ENCODE measurements around the gene CST9L. TPM values are rescaled to one million over a fixed set of nuclear protein-coding genes. Genes with fewer than 3 reads are reported as not detected.

CST9L gene
- total and polyA plus RNA-seq, 2 donors from 2014 or later = not detected

DNA sequence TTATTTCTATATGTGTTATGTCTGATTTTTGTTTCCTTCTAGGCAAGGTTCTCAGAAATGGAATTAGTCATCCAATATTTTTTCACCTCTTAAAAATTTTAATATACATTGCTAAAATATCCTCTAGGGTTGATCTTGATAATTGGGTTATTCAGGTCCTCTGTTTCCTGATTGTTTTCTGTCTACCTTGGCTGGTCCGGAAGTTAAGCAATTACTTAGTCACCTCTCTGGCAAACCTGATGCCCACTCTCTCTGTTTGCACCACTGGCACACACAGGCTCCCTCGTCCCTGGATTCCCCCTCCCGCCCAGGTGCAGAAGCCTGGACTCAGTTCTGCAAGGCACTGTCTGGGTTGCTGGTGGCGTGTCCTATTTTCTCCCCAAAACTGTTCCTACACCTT, 27.7 kb downstream of the CST9L start:
- no peaks in the 10 kb centered on the region for H3K9me3 ChIP-seq (ENCODE audit: control insufficient read depth in 2 of 3, insufficient read depth in 1 of 3, low read length in 3 of 3)
- intact Hi-C loops (cut with DNase I) = no loop called here
- no peak for FAIRE-seq

DNA sequence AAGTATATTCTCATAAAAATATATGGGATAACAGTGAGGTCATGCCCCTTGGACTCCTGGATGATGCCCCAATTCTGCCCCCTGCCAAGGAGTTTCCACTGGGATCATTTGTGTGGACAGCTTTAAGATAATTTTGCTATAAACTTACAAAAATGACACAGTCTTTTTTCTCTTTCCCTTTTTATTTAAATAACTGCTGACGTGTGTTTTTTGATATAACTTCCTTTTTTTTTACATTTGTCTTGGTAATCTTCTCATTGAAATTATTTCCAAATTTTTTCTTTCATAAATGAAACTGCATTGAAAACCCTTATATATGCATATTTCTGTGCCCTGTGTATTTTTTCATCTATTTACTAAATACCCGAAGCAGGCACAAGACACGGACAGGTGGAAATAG, 31.3 kb downstream of the CST9L start:
- DNase-seq (no peak), FAIRE-seq (no peak)
- Histone ChIP-seq H3K4me1 (ENCODE audit: control insufficient read depth in 2 of 3, insufficient read depth in 2 of 3, low read depth in 1 of 3, low read length in 3 of 3) (no peaks in the 10 kb centered on the region), H3K9me3 (ENCODE audit: control insufficient read depth in 2 of 3, insufficient read depth in 1 of 3, low read length in 3 of 3) (no peaks in the 10 kb centered on the region), H3K4me3 (ENCODE audit: low read length in 3 of 3) (no peak overlapping the region), H3K9ac (ENCODE audit: low read length in 3 of 3) (no peak overlapping the region), H3K36me3 (ENCODE audit: control insufficient read depth in 2 of 3, insufficient read depth in 3 of 3, low read length in 3 of 3) (no peaks in the 10 kb centered on the region), H3K27ac (ENCODE audit: low read depth in 2 of 2, low read length in 2 of 2) (no peak overlapping the region), H3K27me3 (ENCODE audit: control insufficient read depth, insufficient read depth, low read length) (no peaks in the 10 kb centered on the region)
- TF ChIP-seq, protein P1, sequence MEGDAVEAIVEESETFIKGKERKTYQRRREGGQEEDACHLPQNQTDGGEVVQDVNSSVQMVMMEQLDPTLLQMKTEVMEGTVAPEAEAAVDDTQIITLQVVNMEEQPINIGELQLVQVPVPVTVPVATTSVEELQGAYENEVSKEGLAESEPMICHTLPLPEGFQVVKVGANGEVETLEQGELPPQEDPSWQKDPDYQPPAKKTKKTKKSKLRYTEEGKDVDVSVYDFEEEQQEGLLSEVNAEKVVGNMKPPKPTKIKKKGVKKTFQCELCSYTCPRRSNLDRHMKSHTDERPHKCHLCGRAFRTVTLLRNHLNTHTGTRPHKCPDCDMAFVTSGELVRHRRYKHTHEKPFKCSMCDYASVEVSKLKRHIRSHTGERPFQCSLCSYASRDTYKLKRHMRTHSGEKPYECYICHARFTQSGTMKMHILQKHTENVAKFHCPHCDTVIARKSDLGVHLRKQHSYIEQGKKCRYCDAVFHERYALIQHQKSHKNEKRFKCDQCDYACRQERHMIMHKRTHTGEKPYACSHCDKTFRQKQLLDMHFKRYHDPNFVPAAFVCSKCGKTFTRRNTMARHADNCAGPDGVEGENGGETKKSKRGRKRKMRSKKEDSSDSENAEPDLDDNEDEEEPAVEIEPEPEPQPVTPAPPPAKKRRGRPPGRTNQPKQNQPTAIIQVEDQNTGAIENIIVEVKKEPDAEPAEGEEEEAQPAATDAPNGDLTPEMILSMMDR (IDR thresholded peaks at IDR 0.05; ENCODE audit: borderline replicate concordance, extremely low read depth, insufficient read depth) = no peak
- intact Hi-C loops (cut with DNase I) = no loop called here

More for the DNA sequence above, 27.7 kb downstream of the CST9L start:
- H3K4me1 ChIP-seq (ENCODE audit: control insufficient read depth in 2 of 3, insufficient read depth in 2 of 3, low read depth in 1 of 3, low read length in 3 of 3) = no peaks in the 10 kb centered on the region
- no peak overlapping the region for H3K27ac ChIP-seq (ENCODE audit: low read depth in 2 of 2, low read length in 2 of 2)
- TF ChIP-seq, protein P1 (IDR thresholded peaks at IDR 0.05; ENCODE audit: borderline replicate concordance, extremely low read depth, insufficient read depth) = no peak
- no peak overlapping the region for H3K9ac ChIP-seq (ENCODE audit: low read length in 3 of 3)
- no peaks in the 10 kb centered on the region for H3K36me3 ChIP-seq (ENCODE audit: control insufficient read depth in 2 of 3, insufficient read depth in 3 of 3, low read length in 3 of 3)
- H3K27me3 ChIP-seq (ENCODE audit: control insufficient read depth, insufficient read depth, low read length) = no peaks in the 10 kb centered on the region
- H3K4me3 ChIP-seq (ENCODE audit: low read length in 3 of 3) = no peak overlapping the region
- no peak for DNase-seq

DNA sequence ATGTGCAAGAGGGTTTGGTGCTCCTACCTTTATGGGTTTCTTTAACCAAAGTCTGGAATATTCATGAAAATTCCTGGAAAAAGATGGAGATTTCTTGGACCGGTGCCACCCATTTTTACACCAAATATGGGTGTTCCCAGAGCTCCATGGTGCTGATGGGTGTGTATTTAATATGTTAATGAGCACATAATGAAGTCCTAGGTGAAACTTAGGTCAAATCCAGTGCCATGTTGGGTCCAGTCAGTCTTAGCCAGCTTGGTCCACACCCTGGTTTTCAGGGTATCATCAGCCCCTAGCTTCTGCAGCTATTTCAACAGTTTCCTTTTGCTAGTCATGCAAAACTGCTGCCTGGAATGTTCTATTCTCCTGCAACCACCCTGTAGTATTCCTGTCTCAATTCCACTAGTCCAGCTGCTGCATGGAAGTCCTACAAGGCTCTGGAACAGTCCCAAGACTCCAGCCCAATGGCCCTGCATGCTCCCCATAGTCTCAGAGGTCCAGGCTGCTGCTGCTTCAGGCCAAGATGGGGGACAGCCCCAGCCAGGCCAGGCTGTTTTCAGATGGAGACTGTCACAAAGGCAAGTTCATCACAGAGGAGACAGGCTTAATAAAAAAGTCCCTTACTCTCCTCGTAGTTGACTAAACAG, 31.8 kb downstream of the CST9L start:
- intact Hi-C loops (cut with DNase I) = no loop called here
- no peaks in the 10 kb centered on the region for H3K36me3 ChIP-seq (ENCODE audit: control insufficient read depth in 2 of 3, insufficient read depth in 3 of 3, low read length in 3 of 3)
- DNase-seq = no peak
- no peaks in the 10 kb centered on the region for H3K27me3 ChIP-seq (ENCODE audit: control insufficient read depth, insufficient read depth, low read length)
- H3K9ac ChIP-seq (ENCODE audit: low read length in 3 of 3) = no peak overlapping the region
- no peak overlapping the region for H3K27ac ChIP-seq (ENCODE audit: low read depth in 2 of 2, low read length in 2 of 2)
- no peak for FAIRE-seq
- no peaks in the 10 kb centered on the region for H3K4me1 ChIP-seq (ENCODE audit: control insufficient read depth in 2 of 3, insufficient read depth in 2 of 3, low read depth in 1 of 3, low read length in 3 of 3)
- TF ChIP-seq, protein P1 (IDR thresholded peaks at IDR 0.05; ENCODE audit: borderline replicate concordance, extremely low read depth, insufficient read depth) = no peak
- no peaks in the 10 kb centered on the region for H3K9me3 ChIP-seq (ENCODE audit: control insufficient read depth in 2 of 3, insufficient read depth in 1 of 3, low read length in 3 of 3)
- H3K4me3 ChIP-seq (ENCODE audit: low read length in 3 of 3) = no peak overlapping the region
